Skeletal muscle satellite cell (primary cell): ENCODE data around the gene CBLL2. TPM values are rescaled to one million over a fixed set of nuclear protein-coding genes. Genes with fewer than 3 reads are reported as not detected.
"Not testable (repeated sequence)": the region's sequence is repeated elsewhere in the genome, so short reads cannot be mapped to it uniquely, and the experiment has no call there.

Source experiments
- H3K27me3 ChIP-seq: 2 replicates; pipeline ENCODE4 v1.7.0; 2013; ENCODE audit warnings: low read length; ENCODE audit not compliant: control insufficient read depth, insufficient read depth
- H3K36me3 ChIP-seq: 2 replicates; pipeline ENCODE4 v1.7.0; 2013; ENCODE audit warnings: mild to moderate bottlenecking, control low read depth, low read length; ENCODE audit not compliant: insufficient read depth
- H3K4me1 ChIP-seq: 2 replicates; pipeline ENCODE4 v1.7.0; 2013; ENCODE audit warnings: low read length; ENCODE audit not compliant: control insufficient read depth, insufficient read depth
- H3K4me2 ChIP-seq: 2 replicates; pipeline ENCODE4 v1.7.0; 2013; ENCODE audit warnings: mild to moderate bottlenecking, low read length
- H3K4me3 ChIP-seq: 2 replicates; pipeline ENCODE4 v1.7.0; 2013; ENCODE audit warnings: low read length
- H3K9ac ChIP-seq: 2 replicates; pipeline ENCODE4 v1.7.0; 2013; ENCODE audit warnings: mild to moderate bottlenecking, low read depth, low read length, moderate library complexity
- H3K9me3 ChIP-seq: replicated peaks from 2 replicates; pipeline ENCODE4 v1.7.0; 2013; ENCODE audit warnings: mild to moderate bottlenecking, control low read depth, low read length
- total RNA-seq: library from RNA; depleted of rRNA; stranded (reverse); fragments of >200 nt; gene quantifications from 2 replicates; pipeline ENCODE4 v1.2.3, GENCODE V29; 2012; rRNA removed

CBLL2 gene, protein sequence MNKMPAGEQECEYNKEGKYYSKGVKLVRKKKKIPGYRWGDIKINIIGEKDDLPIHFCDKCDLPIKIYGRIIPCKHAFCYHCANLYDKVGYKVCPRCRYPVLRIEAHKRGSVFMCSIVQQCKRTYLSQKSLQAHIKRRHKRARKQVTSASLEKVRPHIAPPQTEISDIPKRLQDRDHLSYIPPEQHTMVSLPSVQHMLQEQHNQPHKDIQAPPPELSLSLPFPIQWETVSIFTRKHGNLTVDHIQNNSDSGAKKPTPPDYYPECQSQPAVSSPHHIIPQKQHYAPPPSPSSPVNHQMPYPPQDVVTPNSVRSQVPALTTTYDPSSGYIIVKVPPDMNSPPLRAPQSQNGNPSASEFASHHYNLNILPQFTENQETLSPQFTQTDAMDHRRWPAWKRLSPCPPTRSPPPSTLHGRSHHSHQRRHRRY
- total RNA-seq = not detected in 2 replicates

DNA sequence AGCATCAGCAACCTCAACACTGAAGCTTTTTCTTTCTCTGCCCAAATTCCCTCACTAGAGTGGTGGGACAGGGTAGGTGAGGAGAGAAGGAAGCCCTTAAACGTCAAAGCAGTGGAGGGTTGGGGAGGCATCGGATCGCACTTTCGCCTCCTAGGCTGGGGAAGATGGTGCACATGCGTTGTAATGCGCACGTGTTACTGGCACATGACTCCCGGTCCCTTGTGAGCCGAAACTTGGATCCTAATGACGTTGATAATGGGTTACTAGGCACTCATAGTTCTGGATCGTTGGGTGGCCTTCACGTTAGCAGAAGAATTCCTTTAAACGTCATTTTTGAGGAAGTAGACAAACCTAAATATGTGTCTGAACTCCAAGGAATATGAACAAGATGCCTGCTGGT is at the start of gene CBLL2:
Gene CBLL2, plus strand, starts transcription at position 301 of the 400 bp plus-strand sequence. Its CDS starts 79 bp downstream, at position 380.
- no peaks in the 10 kb centered on the region for H3K9me3 ChIP-seq
- H3K27me3 ChIP-seq = no peaks in the 10 kb centered on the region
- H3K4me2 ChIP-seq = no peak within 1 kb of the TSS
- no peak within 1 kb of the TSS for H3K9ac ChIP-seq
- no peaks in the 10 kb centered on the region for H3K4me1 ChIP-seq
- no peaks in the 10 kb centered on the region for H3K36me3 ChIP-seq
- no peak within 1 kb of the TSS for H3K4me3 ChIP-seq

DNA sequence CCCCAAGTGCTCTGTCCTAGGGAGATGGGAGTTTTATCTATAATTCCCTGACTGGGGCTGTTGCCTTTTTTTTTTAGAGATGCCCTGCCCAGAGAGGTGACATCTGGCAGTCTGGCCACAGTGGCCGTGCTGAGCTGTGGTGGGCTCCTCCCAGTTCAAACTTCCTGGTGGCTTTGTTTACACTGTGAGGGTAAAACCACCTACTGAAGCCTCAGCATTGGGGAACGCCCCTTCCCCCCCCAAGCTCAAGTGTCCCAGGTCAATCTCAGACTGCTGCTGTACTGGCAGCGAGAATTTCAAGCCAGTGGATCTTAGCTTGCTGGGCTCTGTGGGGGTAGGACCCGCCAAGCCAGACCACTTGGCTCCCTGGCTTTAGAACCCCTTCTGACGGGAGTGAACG is 38.3 kb upstream of the CBLL2 start:
- H3K4me3 ChIP-seq = no peak overlapping the region
- H3K36me3 ChIP-seq = no peaks in the 10 kb centered on the region
- H3K9me3 ChIP-seq = no peaks in the 10 kb centered on the region
- no peak overlapping the region for H3K9ac ChIP-seq
- no peaks in the 10 kb centered on the region for H3K4me1 ChIP-seq
- no peak overlapping the region for H3K4me2 ChIP-seq
- H3K27me3 ChIP-seq = no peaks in the 10 kb centered on the region

DNA sequence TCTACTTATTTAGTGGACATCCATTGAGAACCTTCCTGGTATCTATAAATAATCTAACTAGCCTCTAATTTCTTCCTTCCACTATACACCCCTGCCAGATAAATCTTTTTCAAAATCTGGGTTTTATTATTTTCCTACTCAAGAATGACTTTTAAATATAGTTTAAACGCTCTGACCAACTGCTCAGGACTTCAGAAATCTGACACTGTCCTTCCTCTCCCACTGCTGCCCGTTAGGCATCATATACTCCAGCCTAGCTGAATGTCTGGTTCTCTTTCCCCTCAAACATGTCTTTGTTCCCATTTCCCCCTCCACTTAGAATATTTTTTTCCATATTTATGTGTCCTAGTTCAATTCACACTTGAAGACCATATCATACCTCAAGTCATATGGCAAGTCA is 35.2 kb upstream of the CBLL2 start:
- H3K4me1 ChIP-seq = no peaks in the 10 kb centered on the region
- H3K9ac ChIP-seq = no peak overlapping the region
- no peak overlapping the region for H3K4me3 ChIP-seq
- H3K36me3 ChIP-seq = no peaks in the 10 kb centered on the region
- no peak overlapping the region for H3K4me2 ChIP-seq
- no peaks in the 10 kb centered on the region for H3K27me3 ChIP-seq
- H3K9me3 ChIP-seq = no peaks in the 10 kb centered on the region

DNA sequence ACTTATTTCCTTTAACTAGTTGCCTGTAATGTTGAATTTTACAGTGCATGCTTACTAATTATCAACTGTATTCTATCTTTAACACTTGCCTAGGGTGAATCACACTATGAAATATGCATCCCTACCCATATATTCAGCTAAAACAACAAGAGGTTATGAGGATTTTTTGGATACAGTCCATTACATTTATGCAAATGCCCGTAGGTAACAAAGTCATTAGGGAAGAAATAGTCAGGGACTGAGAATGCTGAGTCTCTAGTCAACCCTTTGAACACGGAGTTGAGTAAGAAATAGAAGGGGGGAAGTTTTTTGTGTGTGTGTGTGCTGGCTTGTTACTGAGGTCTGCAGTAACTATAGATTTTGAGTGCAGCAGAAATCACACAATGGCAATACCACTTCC is 26.1 kb upstream of the CBLL2 start:
- H3K4me1 ChIP-seq = peaks cover 9% of the 10 kb centered on the region
- no peak overlapping the region for H3K4me3 ChIP-seq
- H3K4me2 ChIP-seq = no peak overlapping the region
- no peaks in the 10 kb centered on the region for H3K9me3 ChIP-seq
- no peaks in the 10 kb centered on the region for H3K27me3 ChIP-seq
- no peaks in the 10 kb centered on the region for H3K36me3 ChIP-seq
- no peak overlapping the region for H3K9ac ChIP-seq

DNA sequence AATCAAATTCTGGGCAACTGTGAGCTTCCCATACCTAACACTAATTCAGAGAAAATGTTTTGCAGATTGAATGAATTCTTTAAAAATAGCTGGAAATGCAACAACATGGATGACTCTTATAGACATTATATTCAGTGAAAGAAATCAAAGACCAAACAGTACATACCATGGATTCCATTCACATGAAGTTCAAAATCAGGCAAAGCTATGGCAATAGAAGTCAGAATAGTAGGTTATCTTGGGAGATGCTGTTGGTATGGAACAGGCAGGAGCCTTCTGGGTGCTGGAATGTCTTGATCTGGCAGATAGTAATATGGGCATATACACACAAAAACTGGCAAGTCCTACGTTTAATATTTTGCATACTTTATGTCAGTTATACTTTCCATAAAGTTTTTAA is 25.5 kb upstream of the CBLL2 start:
- no peaks in the 10 kb centered on the region for H3K36me3 ChIP-seq
- H3K4me2 ChIP-seq = no peak overlapping the region
- H3K4me3 ChIP-seq = no peak overlapping the region

DNA sequence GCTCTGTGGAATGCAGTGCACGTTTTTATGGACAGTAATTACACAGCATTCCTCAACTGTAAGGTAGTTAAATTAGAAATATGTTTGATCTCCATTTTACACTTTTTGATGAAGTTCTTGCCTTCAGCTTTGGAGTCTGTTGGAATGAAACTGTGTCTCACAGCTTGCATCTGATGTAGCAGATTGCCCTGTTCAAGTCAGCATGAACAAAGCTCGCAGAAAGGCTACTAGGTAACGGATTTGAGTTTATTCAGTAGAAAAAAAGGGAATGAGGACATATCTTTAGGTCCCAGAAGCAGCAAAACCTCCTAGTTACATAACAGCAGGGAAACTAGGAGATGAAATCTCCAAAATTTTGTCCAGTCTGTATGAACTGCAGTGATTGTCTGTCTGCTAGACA is 24.3 kb upstream of the CBLL2 start:
- no peak overlapping the region for H3K4me2 ChIP-seq
- H3K36me3 ChIP-seq = no peaks in the 10 kb centered on the region
- no peaks in the 10 kb centered on the region for H3K9me3 ChIP-seq
- H3K4me1 ChIP-seq = peaks cover 9% of the 10 kb centered on the region
- H3K4me3 ChIP-seq = no peak overlapping the region
- no peak overlapping the region for H3K9ac ChIP-seq
- H3K27me3 ChIP-seq = no peaks in the 10 kb centered on the region

More for the DNA sequence above, 25.5 kb upstream of the CBLL2 start:
- no peaks in the 10 kb centered on the region for H3K27me3 ChIP-seq
- H3K9ac ChIP-seq = no peak overlapping the region
- H3K4me1 ChIP-seq = peaks cover 9% of the 10 kb centered on the region
- no peaks in the 10 kb centered on the region for H3K9me3 ChIP-seq

DNA sequence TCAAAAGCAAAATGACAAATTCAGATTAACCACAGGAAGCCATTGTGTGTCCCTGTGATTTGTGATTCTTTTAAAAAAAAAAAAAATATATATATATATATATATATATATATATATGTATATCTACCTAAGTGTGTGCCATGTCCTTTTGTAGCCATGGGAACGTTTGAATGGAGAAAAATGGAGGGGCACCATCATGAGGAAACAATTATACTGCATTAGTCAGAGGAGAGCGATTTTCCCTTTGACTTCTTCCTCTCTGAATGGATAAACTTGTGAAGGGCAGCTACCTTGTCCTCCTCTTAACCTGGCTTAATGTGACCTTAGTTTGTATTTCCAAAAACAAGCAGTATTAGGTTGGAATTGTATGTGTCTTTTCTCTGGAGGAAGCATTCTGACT is 23.3 kb upstream of the CBLL2 start:
- Histone ChIP-seq H3K9me3 (no peaks in the 10 kb centered on the region), H3K27me3 (no peaks in the 10 kb centered on the region), H3K9ac (no peak overlapping the region), H3K36me3 (no peaks in the 10 kb centered on the region), H3K4me1 (peaks cover 9% of the 10 kb centered on the region), H3K4me2 (no peak overlapping the region), H3K4me3 (no peak overlapping the region)

DNA sequence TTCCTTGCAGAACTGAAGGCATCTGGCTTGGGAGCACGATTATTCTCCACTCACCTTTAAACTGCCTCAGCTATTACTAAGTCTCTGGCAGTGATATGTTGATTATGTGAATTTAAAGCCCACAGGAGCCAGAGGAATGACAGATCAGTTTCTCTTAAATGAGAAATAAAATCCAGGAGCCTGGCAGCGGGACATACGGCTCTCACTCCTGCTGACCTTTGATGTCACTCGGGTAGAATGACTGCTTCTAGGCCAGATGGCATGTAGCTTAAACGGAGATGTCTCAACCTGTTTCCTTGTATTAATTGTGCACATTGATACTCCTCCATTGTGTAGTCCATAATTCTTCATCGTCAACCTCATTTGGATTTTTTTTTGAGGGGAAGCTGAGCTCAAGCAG is 4.0 kb upstream of the CBLL2 start:
- no peak overlapping the region for H3K9ac ChIP-seq
- no peak overlapping the region for H3K4me3 ChIP-seq
- H3K4me2 ChIP-seq = no peak overlapping the region
- no peaks in the 10 kb centered on the region for H3K9me3 ChIP-seq
- no peaks in the 10 kb centered on the region for H3K36me3 ChIP-seq
- H3K4me1 ChIP-seq = no peaks in the 10 kb centered on the region
- no peaks in the 10 kb centered on the region for H3K27me3 ChIP-seq

DNA sequence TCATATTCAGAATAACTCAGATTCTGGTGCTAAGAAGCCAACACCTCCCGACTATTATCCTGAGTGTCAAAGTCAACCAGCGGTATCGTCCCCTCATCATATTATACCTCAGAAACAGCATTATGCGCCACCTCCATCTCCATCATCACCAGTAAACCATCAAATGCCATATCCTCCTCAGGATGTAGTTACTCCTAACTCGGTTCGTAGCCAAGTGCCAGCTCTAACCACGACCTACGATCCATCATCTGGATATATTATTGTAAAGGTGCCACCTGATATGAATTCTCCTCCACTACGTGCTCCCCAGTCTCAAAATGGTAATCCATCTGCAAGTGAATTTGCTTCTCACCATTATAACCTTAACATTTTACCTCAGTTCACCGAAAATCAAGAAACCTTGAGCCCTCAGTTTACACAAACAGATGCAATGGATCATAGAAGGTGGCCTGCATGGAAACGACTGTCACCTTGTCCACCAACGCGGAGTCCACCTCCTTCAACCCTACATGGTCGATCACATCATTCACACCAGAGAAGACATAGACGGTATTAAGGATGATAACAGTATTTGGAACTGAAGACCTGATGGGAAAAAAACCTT is 1.1 kb downstream of the CBLL2 start:
- Histone ChIP-seq H3K4me3 (no peak overlapping the region), H3K4me1 (no peaks in the 10 kb centered on the region), H3K27me3 (no peaks in the 10 kb centered on the region), H3K9me3 (no peaks in the 10 kb centered on the region), H3K4me2 (no peak overlapping the region), H3K36me3 (no peaks in the 10 kb centered on the region), H3K9ac (no peak overlapping the region)

DNA sequence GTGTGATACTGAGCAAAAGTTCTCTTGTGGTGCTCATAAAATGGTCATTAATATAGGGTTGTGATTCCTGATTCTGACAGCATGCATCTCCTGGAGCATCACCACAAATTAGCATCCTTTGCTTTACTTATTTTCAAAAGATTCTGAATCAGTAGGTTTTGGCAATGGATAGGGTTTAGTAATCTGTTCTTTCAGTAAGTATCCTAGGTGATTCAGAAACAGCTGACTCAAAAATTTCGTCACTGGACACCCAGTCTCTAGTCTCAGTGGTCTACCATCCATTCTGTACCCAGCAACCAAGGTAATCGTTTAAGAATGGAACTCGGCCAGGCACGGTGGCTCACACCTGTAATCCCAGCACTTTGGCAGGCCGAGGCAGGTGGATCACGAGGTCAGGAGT is 4.1 kb downstream of the CBLL2 start:
- H3K9me3 ChIP-seq = no peaks in the 10 kb centered on the region
- no peaks in the 10 kb centered on the region for H3K36me3 ChIP-seq
- H3K4me3 ChIP-seq = no peak overlapping the region
- no peak overlapping the region for H3K9ac ChIP-seq
- H3K4me2 ChIP-seq = no peak overlapping the region
- H3K27me3 ChIP-seq = no peaks in the 10 kb centered on the region
- H3K4me1 ChIP-seq = no peaks in the 10 kb centered on the region

DNA sequence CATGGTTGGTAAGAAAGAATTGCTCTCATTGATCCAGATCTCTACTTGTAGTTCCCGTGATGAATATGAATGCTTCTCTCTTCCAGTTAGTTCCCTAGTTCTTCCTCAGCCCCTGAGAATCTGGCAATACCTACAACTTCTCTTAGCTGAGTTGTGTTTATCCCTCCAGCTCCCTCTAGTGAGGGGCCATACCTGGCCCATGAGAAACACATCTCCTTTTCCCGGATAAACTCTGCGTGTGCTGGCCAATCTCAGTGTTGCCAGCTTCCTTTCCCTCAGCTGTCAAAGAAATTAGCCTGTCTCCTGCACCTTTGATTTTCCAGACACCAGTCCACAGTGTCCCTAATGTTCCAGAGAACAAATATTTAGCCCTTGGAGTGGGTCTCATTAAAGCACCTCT is 5.7 kb downstream of the CBLL2 start:
- Histone ChIP-seq H3K9ac (no peak overlapping the region), H3K9me3 (no peaks in the 10 kb centered on the region), H3K36me3 (no peaks in the 10 kb centered on the region), H3K27me3 (no peaks in the 10 kb centered on the region), H3K4me2 (no peak overlapping the region), H3K4me1 (no peaks in the 10 kb centered on the region), H3K4me3 (no peak overlapping the region)

DNA sequence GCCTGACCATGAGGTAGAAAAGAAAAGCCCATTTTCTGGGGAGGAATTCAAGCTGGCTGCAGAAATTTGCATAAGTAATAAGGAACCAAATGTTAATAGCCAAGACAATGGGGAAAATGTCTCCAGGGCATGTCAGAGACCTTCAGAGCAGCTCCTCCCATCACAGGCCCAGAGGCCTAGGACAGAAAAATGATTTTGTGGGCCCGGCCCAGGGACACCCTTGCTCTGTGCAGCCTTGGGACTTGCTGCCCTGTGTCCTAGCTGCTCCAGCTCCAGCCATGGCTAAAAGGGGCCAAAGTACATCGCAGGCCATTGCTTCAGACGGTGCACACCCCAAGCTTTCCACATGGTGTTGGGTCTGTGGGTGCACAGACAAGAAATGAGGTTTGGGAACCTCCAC is 16.5 kb downstream of the CBLL2 start:
- H3K4me1 ChIP-seq, H3K27me3 ChIP-seq, H3K4me3 ChIP-seq, H3K9me3 ChIP-seq, H3K4me2 ChIP-seq, H3K36me3 ChIP-seq, H3K9ac ChIP-seq: not testable (repeated sequence)
